Endothelial cell of umbilical vein (primary cell): ENCODE data around the gene FAU. TPM values are rescaled to one million over a fixed set of nuclear protein-coding genes. Genes with fewer than 3 reads are reported as not detected.
A peak's percentile ranks its signal among the peaks of the same experiment; 100 is the strongest.

Experiments used
- BruUV-seq: library from RNA; stranded (reverse); fragments of 400-500 nt; replicated peaks from 2 replicates; lab custom pipeline; 2021; lab: Mats Ljungman, UMichigan
- CTCF ChIA-PET: fragments of 300-600, 350-600 bp; sonication (Branson Sonifier 250); formaldehyde crosslinking; loops from one replicate; lab custom pipeline; 2021; ENCODE audit warnings: antibody characterized with exemption, inconsistent platforms; lab: Charles Lee
- POLR2A ChIA-PET: fragments of 300-600, 350-600 bp; sonication (Branson Sonifier 250); formaldehyde crosslinking; loops from one replicate; lab custom pipeline; 2021; ENCODE audit warnings: antibody characterized with exemption, inconsistent platforms; lab: Charles Lee
- DNase-seq: peaks from one replicate; pipeline ENCODE4 v3.0.0-alpha.2; 2011; ENCODE audit warnings: low read depth, low spot score
- FAIRE-seq: peaks from 2 replicates; lab custom pipeline; 2011; peaks lifted over from hg19 to GRCh38; lab: Jason Lieb, UNC
- H2AFZ ChIP-seq: 2 replicates; pipeline ENCODE4 v1.6.0; 2012; ENCODE audit warnings: low read depth, low read length, control low read depth, inconsistent platforms
- H3K27ac ChIP-seq: 2 replicates; pipeline ENCODE4 v1.5.1; 2011; ENCODE audit warnings: low read depth, mild to moderate bottlenecking, control low read depth, low read length, moderate library complexity; ENCODE audit not compliant: insufficient read depth
- H3K27me3 ChIP-seq, 2 experiments: 2 replicates each; pipeline versions ENCODE4 v1.6.0 to v1.6.1; 2011; ENCODE audit warnings: low read length in 2 of 2, mixed read lengths in 1 of 2; ENCODE audit not compliant: control insufficient read depth in 2 of 2, insufficient read depth in 2 of 2
- H3K36me3 ChIP-seq, 2 experiments: 2 replicates in 1 of 2; 3 replicates in 1 of 2; pipeline ENCODE4 v1.5.1; 2011; ENCODE audit warnings: low read length in 2 of 2, mild to moderate bottlenecking in 1 of 2, moderate library complexity in 1 of 2; ENCODE audit not compliant: control insufficient read depth in 2 of 2, insufficient read depth in 2 of 2; ENCODE audit errors: extremely low read depth in 1 of 2
- H3K4me1 ChIP-seq: 3 replicates; pipeline ENCODE4 v1.5.1; 2011; ENCODE audit warnings: mild to moderate bottlenecking, low read length; ENCODE audit not compliant: control insufficient read depth, insufficient read depth; ENCODE audit errors: extremely low read depth
- H3K4me2 ChIP-seq: 2 replicates; pipeline ENCODE4 v1.6.1; 2011; ENCODE audit warnings: low read length, control low read depth, mixed read lengths; ENCODE audit not compliant: insufficient read depth
- H3K4me3 ChIP-seq, 3 experiments: fragments of 200-600 bp in 1 of 3; sonication (generic), shearing (Covaris generic) in 1 of 3; replicated peaks in 1 of 3; 2 replicates each; pipeline ENCODE4 v1.5.1; 2011 to 2016; ENCODE audit warnings: control low read depth in 3 of 3, low read length in 3 of 3, mild to moderate bottlenecking in 2 of 3, inconsistent platforms in 1 of 3, low read depth in 1 of 3, moderate library complexity in 1 of 3; ENCODE audit not compliant: insufficient read depth in 1 of 3
- H3K79me2 ChIP-seq: 2 replicates; pipeline ENCODE4 v1.6.0; 2012; ENCODE audit warnings: low read length, inconsistent platforms; ENCODE audit not compliant: control insufficient read depth, insufficient read depth
- H3K9ac ChIP-seq: replicated peaks from 2 replicates; pipeline ENCODE3; 2011; ENCODE audit warnings: low read length, control low read depth; ENCODE audit not compliant: insufficient read depth; ENCODE audit errors: extremely low read depth
- H3K9me1 ChIP-seq: replicated peaks from 3 replicates; pipeline ENCODE4 v1.6.0; 2011; ENCODE audit warnings: mild to moderate bottlenecking, low read length; ENCODE audit not compliant: control insufficient read depth, insufficient read depth; ENCODE audit errors: extremely low read depth
- H3K9me3 ChIP-seq: replicated peaks from 2 replicates; pipeline ENCODE4 v1.5.1; 2012; ENCODE audit warnings: low read length, inconsistent platforms; ENCODE audit not compliant: control insufficient read depth, insufficient read depth
- H4K20me1 ChIP-seq: replicated peaks from 2 replicates; pipeline ENCODE3; 2011; ENCODE audit warnings: mild to moderate bottlenecking, low read length; ENCODE audit not compliant: control insufficient read depth, insufficient read depth; ENCODE audit errors: extremely low read depth
- EZH2 ChIP-seq: IDR thresholded peaks from 2 replicates; pipeline ENCODE4 v1.6.1; 2012; ENCODE audit warnings: borderline replicate concordance, low read depth, mild to moderate bottlenecking, moderate library complexity, low read length, inconsistent platforms; ENCODE audit not compliant: severe bottlenecking
- FOS ChIP-seq: IDR thresholded peaks from 2 replicates; pipeline ENCODE4 v1.6.1; 2011; ENCODE audit warnings: mild to moderate bottlenecking, low read length, moderate library complexity, borderline replicate concordance; ENCODE audit not compliant: insufficient read depth
- GATA2 ChIP-seq: IDR thresholded peaks from 2 replicates; pipeline ENCODE4 v1.7.0; 2011; ENCODE audit warnings: low read depth, mild to moderate bottlenecking, moderate library complexity, mixed read lengths, low read length; ENCODE audit not compliant: insufficient read length, insufficient read depth
- JUN ChIP-seq: IDR thresholded peaks from 2 replicates; pipeline ENCODE4 v1.6.1; 2011; ENCODE audit warnings: borderline replicate concordance, low read depth; ENCODE audit not compliant: insufficient read length, insufficient read depth
- MYC ChIP-seq: IDR thresholded peaks from one replicate; pipeline ENCODE4 v1.6.1; 2011; ENCODE audit warnings: mild to moderate bottlenecking, low read depth, low read length
- POLR2A ChIP-seq: IDR thresholded peaks from 2 replicates; pipeline ENCODE4 v1.6.1; 2012; ENCODE audit warnings: low read depth, mild to moderate bottlenecking, control low read depth, low read length
- POLR2AphosphoS5 ChIP-seq: IDR thresholded peaks from 2 replicates; pipeline ENCODE4 v1.6.1; 2012; ENCODE audit warnings: low read depth, mild to moderate bottlenecking, control low read depth, low read length, moderate library complexity; ENCODE audit not compliant: insufficient read depth
- dilution Hi-C: fragments of 300-500 bp; cut with MboI; formaldehyde crosslinking; loops from one replicate; pipeline ENCODE4 v1.15.0; 2019; ENCODE audit warnings: low sequenced_read_pairs; ENCODE audit not compliant: extremely low pct_ligation_motif_present
- intact Hi-C: fragments of 100-400 bp; cut with micrococcal nuclease; formaldehyde crosslinking; loops from one replicate; pipeline ENCODE4 v1.10.0; 2022
- polyA plus RNA-seq, 4 experiments: library from polyadenylated mRNA; depleted of rRNA in 3 of 4; stranded (reverse) in 3 of 4; unstranded in 1 of 4; fragments of >200 nt; gene quantifications; 2 replicates each; pipeline versions ENCODE4 v1.2.1 to v1.2.3, GENCODE V29; 2011 to 2012; ENCODE audit warnings: missing spikeins in 1 of 4
- total RNA-seq: library from RNA; stranded (reverse); gene quantifications from 2 replicates; pipeline ENCODE4 v1.2.3, GENCODE V29; 2021
- TF ChIP-seq, protein P1 (sequence below), 2 donors: IDR thresholded peaks; 1 replicate in 1 of 2; 2 replicates in 1 of 2; pipeline ENCODE4 v1.5.1; 2011; ENCODE audit warnings: low read length in 2 of 2, mild to moderate bottlenecking in 2 of 2, moderate library complexity in 2 of 2, control low read depth in 1 of 2, inconsistent platforms in 1 of 2, low read depth in 1 of 2; ENCODE audit not compliant: insufficient read depth in 1 of 2; ENCODE audit errors: extremely low read depth in 1 of 2
- TF ChIP-seq, protein P2 (sequence below): IDR thresholded peaks from 2 replicates; pipeline ENCODE4 v1.6.1; 2011; ENCODE audit not compliant: insufficient read depth, insufficient read length

Gene FAU
- total and polyA plus RNA-seq, 2 donors (not counting 3 experiments of a cell fraction or from before 2014, with no cell fraction given) = 741 to 746 TPM

DNA sequence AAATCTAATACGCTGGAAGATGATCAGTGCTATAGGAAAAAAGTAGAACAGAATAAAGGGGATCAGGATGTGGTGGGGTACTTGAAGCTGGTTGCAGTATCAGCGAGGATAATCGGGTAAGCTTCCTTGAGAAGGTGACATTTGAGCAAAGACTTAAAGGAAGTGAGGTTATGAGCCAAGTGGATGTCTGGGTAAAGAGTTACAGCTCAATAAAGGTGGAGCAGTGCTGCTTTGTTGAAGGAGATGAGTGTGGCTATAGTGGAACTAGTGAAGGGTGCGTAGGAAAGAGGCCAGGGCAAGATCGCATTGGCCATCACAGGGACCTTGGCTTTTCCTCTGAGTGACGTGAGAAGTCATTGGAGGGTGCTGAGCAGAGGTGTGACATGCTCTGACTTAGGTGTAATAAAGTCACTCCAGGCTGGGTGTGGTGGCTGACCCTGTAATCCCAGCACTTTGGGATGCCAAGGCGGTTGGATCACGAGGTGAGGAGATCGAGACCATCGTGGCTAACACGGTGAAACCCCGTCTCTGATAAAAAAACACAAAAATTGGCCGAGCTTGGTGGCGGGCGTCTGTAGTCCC, 14.7 kb upstream of the FAU start:
- Histone ChIP-seq H3K36me3 (peaks cover 0 to 8% of the 10 kb centered on the region in 2 experiments), H3K9me3 (no peaks in the 10 kb centered on the region), H3K9ac (no peak overlapping the region), H3K27me3 (peaks cover 3 to 18% of the 10 kb centered on the region in 2 experiments), H3K4me3 (no peak overlapping the region), H2AFZ (no peak overlapping the region), H3K27ac (no peak overlapping the region), H4K20me1 (no peaks in the 10 kb centered on the region), H3K4me1 (peaks cover 12% of the 10 kb centered on the region), H3K79me2 (peaks cover 14% of the 10 kb centered on the region), H3K4me2 (no peak overlapping the region), H3K9me1 (no peaks in the 10 kb centered on the region)
- BruUV-seq = no TSS peak
- ChIA-PET CTCF (interaction anchor here (4.0 kb wide), 1 partner anchor 45 kb away, joined by 27 read pairs; the partner anchor contains the start of gene CAPN1), POLR2A (no interaction called here)
- dilution Hi-C loops (no loop called here), intact Hi-C loops (no loop called here)
- FAIRE-seq = no peak
- TF ChIP-seq GATA2 (no peak), MYC (no peak)
- TF ChIP-seq, protein P1, sequence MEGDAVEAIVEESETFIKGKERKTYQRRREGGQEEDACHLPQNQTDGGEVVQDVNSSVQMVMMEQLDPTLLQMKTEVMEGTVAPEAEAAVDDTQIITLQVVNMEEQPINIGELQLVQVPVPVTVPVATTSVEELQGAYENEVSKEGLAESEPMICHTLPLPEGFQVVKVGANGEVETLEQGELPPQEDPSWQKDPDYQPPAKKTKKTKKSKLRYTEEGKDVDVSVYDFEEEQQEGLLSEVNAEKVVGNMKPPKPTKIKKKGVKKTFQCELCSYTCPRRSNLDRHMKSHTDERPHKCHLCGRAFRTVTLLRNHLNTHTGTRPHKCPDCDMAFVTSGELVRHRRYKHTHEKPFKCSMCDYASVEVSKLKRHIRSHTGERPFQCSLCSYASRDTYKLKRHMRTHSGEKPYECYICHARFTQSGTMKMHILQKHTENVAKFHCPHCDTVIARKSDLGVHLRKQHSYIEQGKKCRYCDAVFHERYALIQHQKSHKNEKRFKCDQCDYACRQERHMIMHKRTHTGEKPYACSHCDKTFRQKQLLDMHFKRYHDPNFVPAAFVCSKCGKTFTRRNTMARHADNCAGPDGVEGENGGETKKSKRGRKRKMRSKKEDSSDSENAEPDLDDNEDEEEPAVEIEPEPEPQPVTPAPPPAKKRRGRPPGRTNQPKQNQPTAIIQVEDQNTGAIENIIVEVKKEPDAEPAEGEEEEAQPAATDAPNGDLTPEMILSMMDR (IDR thresholded peaks at IDR 0.05; ENCODE audit: extremely low read depth in 1 of 2, insufficient read depth in 1 of 2, low read depth in 1 of 2, low read length in 2 of 2) = no peak
- DNase-seq = no peak

DNA sequence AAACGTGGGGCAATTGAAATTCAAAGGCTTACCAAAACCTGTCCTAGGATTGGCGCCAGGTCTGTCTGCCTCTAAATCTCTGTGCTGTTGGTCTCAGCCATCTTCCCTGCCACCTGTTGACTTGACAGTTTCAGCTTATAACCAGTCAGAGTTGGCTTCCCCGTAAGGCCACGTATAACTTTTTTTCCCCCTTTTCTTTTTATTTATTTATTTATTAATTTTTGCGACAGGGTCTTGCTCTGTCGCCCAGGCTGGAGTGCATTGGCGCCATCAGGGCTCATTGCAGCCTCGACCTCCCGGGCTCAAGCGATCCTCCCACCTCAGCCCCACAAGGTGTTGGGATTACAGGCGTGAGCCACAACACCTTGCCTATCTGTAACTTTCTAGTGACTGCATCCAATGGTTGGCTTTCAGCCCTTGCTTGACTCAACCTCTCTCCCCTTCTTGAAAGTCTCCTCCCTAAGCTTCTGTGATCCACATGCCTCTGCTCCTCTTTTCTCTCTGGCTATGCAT, 13.8 kb upstream of the FAU start:
- FAIRE-seq (peak; percentile 21), DNase-seq (no peak)
- Histone ChIP-seq H3K9me1 (no peaks in the 10 kb centered on the region), H2AFZ (peak overlapping the region; percentile 42), H3K9ac (no peak overlapping the region), H3K27ac (no peak overlapping the region), H3K79me2 (peaks cover 14% of the 10 kb centered on the region), H3K4me2 (peak overlapping the region; percentile 62), H3K27me3 (peaks cover 0 to 9% of the 10 kb centered on the region in 2 experiments), H3K9me3 (no peaks in the 10 kb centered on the region), H4K20me1 (no peaks in the 10 kb centered on the region), H3K36me3 (peaks cover 0 to 16% of the 10 kb centered on the region in 2 experiments), H3K4me1 (peaks cover 12% of the 10 kb centered on the region), H3K4me3 (peak overlapping the region in 2 of 3 experiments; percentile 51 to 62)
- intact Hi-C loops = loop anchor here (1.0 kb wide), 1 partner anchor 13 kb away; the partner anchor contains the start of genes FAU and MRPL49
- no peak for TF ChIP-seq MYC
- no peak for TF ChIP-seq GATA2
- TF ChIP-seq, protein P2, sequence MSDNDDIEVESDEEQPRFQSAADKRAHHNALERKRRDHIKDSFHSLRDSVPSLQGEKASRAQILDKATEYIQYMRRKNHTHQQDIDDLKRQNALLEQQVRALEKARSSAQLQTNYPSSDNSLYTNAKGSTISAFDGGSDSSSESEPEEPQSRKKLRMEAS = no peak
- no peak for TF ChIP-seq EZH2
- no peak for TF ChIP-seq FOS
- TF ChIP-seq JUN = no peak
- no peak for TF ChIP-seq POLR2A
- TF ChIP-seq, protein P1 (IDR thresholded peaks at IDR 0.05; ENCODE audit: extremely low read depth in 1 of 2, insufficient read depth in 1 of 2, low read depth in 1 of 2, low read length in 2 of 2) = no peak
- no peak for TF ChIP-seq POLR2AphosphoS5
- ChIA-PET CTCF (interaction anchor here (0.9 to 4.0 kb wide), 10 partner anchors 9 to 180 kb away, joined by 3 to 27 read pairs (median 4); partner anchors contain the start of genes CAPN1 and TM7SF2), POLR2A (interaction anchor here (0.9 to 1.4 kb wide), 2 partner anchors 14 to 18 kb away, joined by 3 to 7 read pairs; partner anchors contain the start of genes FAU, MRPL49 and ZNHIT2)
- dilution Hi-C loops = no loop called here
- no TSS peak for BruUV-seq
